Measurements from ENCODE around the gene MVP.
"Not testable (repeated sequence)": the region's sequence is repeated elsewhere in the genome, so short reads cannot be mapped to it uniquely, and the experiment has no call there.

The MVP gene

GRCh38 chr16:29815793-29816693 lies 4.2 kb upstream of the MVP start, which contains the start of gene PAGR1:
PAGR1 (plus strand) TSS chr16:29816152; CDS start chr16:29816526, 374 bp downstream.
- DNase-seq: peak; percentile 97

- no peak for DNase-seq
Observed at GRCh38 chr16:29816694-29817441, 3.4 kb upstream of the MVP start.

DNA sequence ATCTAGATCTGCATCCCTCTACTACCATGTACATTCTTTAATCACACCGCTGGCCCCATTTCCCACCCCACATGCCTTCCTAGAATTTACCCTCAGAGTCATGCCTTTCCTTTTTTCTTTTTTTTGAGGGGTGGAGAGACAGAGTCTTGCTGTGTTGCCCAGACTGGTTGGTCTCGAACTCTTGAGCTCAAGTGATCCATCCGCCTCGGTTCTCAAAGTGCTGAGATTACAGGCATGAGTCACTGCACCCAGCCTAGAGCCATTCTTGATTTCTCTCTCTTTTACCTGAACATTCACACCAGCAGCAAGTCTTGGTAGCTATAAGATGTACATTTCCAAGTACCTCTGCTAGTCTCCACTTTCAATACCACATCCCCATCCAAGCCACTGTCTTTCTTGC lies 2.2 kb upstream of the MVP start:
- no peak for DNase-seq

DNA sequence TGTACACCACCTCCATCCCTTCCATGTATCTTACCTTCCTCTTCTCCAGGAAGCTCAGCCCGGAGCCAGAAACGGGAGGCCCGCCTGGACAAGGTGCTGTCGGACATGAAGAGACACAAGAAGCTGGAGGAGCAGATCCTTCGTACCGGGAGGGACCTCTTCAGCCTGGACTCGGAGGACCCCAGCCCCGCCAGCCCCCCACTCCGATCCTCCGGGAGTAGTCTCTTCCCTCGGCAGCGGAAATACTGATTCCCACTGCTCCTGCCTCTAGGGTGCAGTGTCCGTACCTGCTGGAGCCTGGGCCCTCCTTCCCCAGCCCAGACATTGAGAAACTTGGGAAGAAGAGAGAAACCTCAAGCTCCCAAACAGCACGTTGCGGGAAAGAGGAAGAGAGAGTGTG lies 756 bp upstream of the MVP start:
- DNase-seq: no peak

GRCh38 chr16:29820730-29821642 lies 724 bp downstream of the MVP start:
- no peak for DNase-seq

GRCh38 chr16:29821643-29822115 lies 1.4 kb downstream of the MVP start:
- DNase-seq: no peak

- DNase-seq: no peak
Observed at GRCh38 chr16:29824589-29825144, 4.4 kb downstream of the MVP start.

- peak; percentile 76 for DNase-seq
Observed at GRCh38 chr16:29825145-29826044, 5.1 kb downstream of the MVP start.

DNA sequence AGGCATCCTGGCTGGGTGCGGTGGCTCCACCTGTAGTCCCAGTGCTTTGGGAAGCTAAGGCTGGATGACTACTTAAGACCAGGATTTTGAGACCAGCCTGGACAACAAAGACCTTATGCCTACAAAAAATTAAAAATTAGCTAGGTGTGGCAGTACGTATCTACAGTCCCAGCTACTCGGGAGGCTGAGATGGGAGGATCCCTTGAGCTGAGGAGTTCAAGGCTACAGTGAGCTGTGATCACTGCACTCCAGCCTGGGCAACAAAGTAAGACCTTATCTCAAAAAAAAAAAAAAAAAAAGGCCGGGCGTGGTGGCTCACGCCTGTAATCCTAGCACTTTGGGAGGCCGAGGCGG lies 6.1 kb downstream of the MVP start:
- DNase-seq: no peak

GRCh38 chr16:29830774-29831173 lies 10.5 kb downstream of the MVP start:
- no peak for DNase-seq

GRCh38 chr16:29831490-29831889 lies 11.2 kb downstream of the MVP start:
- DNase-seq: no peak

DNA sequence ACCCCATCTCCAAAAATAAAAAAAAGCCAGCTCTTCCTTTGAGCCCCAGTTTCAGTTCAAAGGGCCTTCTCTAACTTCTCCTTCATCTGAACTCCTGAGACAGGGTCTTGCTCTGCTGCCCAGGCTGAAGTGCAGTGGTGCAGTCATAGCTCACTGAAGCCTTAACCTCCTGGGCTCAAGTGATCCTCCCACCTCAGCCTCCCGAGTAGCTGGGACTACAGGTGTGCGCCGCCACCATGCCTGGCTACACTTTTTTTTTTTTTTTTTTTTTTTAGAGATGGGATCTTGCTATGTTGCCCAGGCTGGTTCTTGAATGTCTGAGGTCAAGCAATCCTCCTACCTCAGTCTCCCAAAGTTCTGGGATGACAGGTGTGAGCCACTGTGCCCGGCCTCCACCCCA lies 13.0 kb downstream of the MVP start:
- DNase-seq: not testable (repeated sequence)

GRCh38 chr16:29834079-29834478 lies 13.8 kb downstream of the MVP start:
- DNase-seq: no peak

DNA sequence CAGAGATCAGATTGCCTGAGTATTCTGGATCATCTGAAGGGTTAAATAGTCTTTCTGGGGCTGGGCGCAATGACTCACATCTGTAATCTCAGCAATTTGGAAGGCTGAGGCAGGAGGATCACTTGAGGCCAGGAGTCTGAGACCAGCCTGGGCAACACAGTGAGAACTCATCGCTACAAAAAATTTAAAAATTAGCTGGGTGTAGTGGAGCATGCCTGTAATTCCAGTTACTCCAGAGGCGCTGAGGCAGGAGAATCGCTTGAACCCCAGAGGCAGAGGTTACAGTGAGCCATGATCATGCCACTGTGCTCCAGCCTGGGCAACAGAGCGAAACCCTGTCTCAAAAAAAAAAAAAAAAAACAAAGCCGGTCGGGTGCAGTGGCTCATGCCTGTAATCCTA lies 15.7 kb downstream of the MVP start:
- DNase-seq: no peak

GRCh38 chr16:29836623-29837022 lies 16.4 kb downstream of the MVP start:
- no peak for DNase-seq

DNA sequence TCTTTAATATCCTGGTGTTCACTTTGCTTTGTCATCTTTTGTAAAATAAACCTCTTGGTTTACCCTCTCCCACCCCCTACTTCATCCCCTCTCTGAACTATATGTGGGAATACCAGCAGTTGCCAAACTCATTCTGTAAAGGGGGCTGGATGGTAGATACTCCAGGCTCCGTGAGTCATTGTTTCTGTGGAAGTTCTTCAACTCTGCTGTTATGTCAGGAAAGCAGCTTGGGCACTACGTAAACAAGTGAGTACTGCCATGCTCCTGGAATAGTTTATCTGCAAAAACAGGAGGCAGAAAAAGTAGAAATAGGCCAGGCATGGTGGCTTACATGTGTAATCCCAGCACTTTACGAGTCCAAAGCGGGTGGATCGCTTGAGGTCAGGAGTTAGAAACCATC lies 17.6 kb downstream of the MVP start:
- DNase-seq: no peak

GRCh38 chr16:29839822-29840221 lies 19.6 kb downstream of the MVP start:
- no peak for DNase-seq

DNA sequence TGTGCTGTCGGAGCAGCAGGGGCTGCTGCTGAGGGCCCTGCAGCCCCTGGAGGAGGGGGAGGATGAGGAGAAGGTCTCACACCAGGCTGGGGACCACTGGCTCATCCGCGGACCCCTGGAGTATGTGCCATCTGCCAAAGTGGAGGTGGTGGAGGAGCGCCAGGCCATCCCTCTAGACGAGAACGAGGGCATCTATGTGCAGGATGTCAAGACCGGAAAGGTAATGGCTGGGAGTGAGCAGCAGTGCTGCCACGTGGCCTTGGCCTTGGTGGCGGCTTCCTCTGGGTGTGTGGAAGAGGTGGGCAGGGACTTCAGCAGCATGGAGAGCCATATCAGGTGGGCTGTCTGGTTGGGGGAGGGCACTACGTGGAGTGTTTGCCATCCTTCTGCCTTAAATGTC lies 20.0 kb downstream of the MVP start:
- no peak for DNase-seq

- DNase-seq: no peak
Observed at GRCh38 chr16:29841631-29842030, 21.4 kb downstream of the MVP start.

DNA sequence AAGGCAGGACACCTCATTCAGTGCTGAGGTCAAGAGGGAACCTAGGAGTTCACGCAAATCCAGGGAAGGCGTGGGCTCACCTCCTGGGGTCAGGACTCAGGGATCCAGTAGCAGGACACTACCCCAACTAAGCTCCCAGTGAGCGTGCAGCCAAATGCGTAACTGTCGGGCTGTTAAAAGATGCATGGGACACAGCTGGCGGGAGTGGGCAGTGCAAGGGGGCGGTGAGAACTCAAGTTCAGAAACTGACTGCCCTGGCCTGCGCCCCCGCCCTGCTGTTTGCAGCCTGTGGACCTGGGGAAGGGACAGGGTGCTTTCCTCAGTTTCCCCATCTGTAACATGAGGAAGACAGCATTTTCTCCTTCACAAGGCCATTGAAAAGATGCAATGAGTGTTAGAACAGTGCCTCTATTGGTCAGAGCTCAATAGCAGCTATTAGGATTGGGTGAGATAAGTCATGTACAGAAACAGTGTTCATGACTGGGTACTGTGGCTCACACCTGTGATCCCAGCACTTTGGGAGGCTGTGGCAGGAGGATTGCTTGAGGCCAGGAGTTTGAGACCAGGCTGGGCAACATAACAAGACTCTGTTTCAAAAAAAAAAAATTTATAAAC lies 22.6 kb downstream of the MVP start:
- DNase-seq: no peak

DNA sequence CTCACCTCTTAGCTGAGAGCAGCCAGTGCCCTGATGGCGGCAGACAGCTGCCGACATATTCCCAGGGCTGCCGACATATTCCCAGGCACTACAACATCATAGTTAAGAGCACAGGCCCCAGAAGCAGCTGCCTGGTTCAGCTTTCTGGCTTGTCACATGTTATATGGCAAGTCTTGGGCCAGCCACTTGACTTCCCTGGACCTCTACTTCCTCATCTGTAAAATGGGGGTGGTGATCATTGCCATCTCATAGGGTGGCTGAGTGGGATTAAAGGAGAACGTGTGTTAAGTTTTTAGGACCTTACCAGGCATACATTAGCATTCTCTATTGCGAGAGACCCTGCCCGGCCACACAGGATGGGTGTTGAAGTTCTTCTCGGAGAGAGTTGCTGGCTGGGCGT lies 23.7 kb downstream of the MVP start:
- no peak for DNase-seq
